Globus pallidus (tissue), 1 donor: ENCODE data around the gene PLP2.

Experiments
- DNase-seq: peaks from one replicate; pipeline ENCODE4 v3.0.0-alpha.2; 2015; ENCODE audit warnings: low spot score

PLP2 gene

GRCh38 chrX:49209434-49210251 is 37.9 kb downstream of the PLP2 start:
- no peak for DNase-seq

GRCh38 chrX:49210406-49210805 is 38.7 kb downstream of the PLP2 start:
- DNase-seq = no peak

- DNase-seq = no peak
Observed at GRCh38 chrX:49211074-49211473, 39.4 kb downstream of the PLP2 start.

- no peak for DNase-seq
Observed at GRCh38 chrX:49212209-49212608, 40.5 kb downstream of the PLP2 start.

GRCh38 chrX:49212861-49213260 is 41.2 kb downstream of the PLP2 start:
- no peak for DNase-seq

GRCh38 chrX:49214416-49214815 is 42.7 kb downstream of the PLP2 start:
- DNase-seq = no peak

- no peak for DNase-seq
Observed at GRCh38 chrX:49214996-49215526, 43.4 kb downstream of the PLP2 start.

GRCh38 chrX:49220100-49220499 is 48.4 kb downstream of the PLP2 start:
- DNase-seq = no peak

- no peak for DNase-seq
Observed at GRCh38 chrX:49221868-49222267, 50.2 kb downstream of the PLP2 start.
